ENCODE data around the gene LTN1. TPM values are rescaled to one million over a fixed set of nuclear protein-coding genes. Genes with fewer than 3 reads are reported as not detected.

LTN1 gene
- total RNA-seq, 1 experiment from 2014 or later = 23.9 TPM

DNA sequence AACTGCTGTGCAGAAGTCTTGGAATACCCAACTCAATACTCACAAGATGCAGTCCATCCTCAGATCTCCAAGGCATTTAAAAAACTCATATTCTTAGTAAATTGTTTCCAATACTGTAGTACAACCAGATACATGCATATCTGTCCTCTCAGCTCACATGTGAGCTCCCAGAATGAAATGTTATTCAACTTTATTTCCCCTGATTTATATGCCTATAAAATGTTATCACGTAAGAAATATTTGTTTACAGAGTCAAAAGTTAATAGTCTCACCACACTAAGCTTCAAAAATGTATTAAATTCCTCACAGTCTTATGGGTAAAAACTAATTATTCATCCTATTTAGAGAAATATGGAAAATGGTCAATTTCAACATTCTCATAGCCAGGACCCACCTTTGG is 56.6 kb downstream of the LTN1 start:
- Histone ChIP-seq H3K27me3 (ENCODE audit: insufficient read depth, low read length) (no peaks in the 10 kb centered on the region), H2BK15ac (ENCODE audit: low read depth, low read length) (no peak overlapping the region), H3K18ac (ENCODE audit: insufficient read length, low read depth, low read length) (no peak overlapping the region), H3K56ac (ENCODE audit: insufficient read length, low read depth, low read length) (no peak overlapping the region), H3K9me3 (ENCODE audit: control insufficient read depth, low read depth, low read length) (no peaks in the 10 kb centered on the region), H4K91ac (ENCODE audit: insufficient read length, low read depth, low read length) (no peak overlapping the region), H3K79me1 (ENCODE audit: insufficient read depth, low read depth, low read length, poor library complexity, severe bottlenecking) (no peaks in the 10 kb centered on the region), H3K4ac (ENCODE audit: low read depth, low read length) (no peak overlapping the region), H3K4me1 (ENCODE audit: insufficient read depth, low read length) (no peaks in the 10 kb centered on the region), H2AK5ac (ENCODE audit: insufficient read length, low read length) (no peak overlapping the region), H3K79me2 (ENCODE audit: insufficient read depth, low read length) (no peaks in the 10 kb centered on the region), H3K23me2 (ENCODE audit: insufficient read length, low read depth, low read length, poor library complexity, severe bottlenecking) (no peaks in the 10 kb centered on the region), H3K9ac (ENCODE audit: extremely low read depth, insufficient read length, low read length) (no peak overlapping the region), H3K4me2 (ENCODE audit: insufficient read depth, insufficient read length, low read length) (no peak overlapping the region), H2AFZ (ENCODE audit: low read length) (no peak overlapping the region), H2BK12ac (ENCODE audit: insufficient read length, low read depth, low read length) (no peak overlapping the region), H4K20me1 (ENCODE audit: control insufficient read depth, insufficient read depth, insufficient read length) (no peaks in the 10 kb centered on the region), H2BK20ac (ENCODE audit: low read depth, low read length, poor library complexity, severe bottlenecking) (no peak overlapping the region), H3K23ac (ENCODE audit: insufficient read length, low read depth, low read length) (no peak overlapping the region), H3K14ac (ENCODE audit: insufficient read depth, low read length) (no peak overlapping the region), H4K5ac (ENCODE audit: insufficient read length, low read depth, low read length) (no peak overlapping the region), H2BK120ac (ENCODE audit: low read depth, low read length, poor library complexity, severe bottlenecking) (no peak overlapping the region), H2BK5ac (ENCODE audit: insufficient read length, low read length) (no peak overlapping the region), H3T11ph (ENCODE audit: low read length) (no peak overlapping the region), H4K8ac (replicated peaks; ENCODE audit: insufficient read length, low read depth, low read length) (no peak overlapping the region), H3K27ac (ENCODE audit: insufficient read length, low read depth, low read length) (no peak overlapping the region)
- no CpG with 5 or more reads among the region's 1 CpG for WGBS (ENCODE audit: extremely low coverage, insufficient read length, low lambda C conversion rate)
- Mint-ChIP-seq H3K27me3 (ENCODE audit: low read depth) (no peaks in the 10 kb centered on the region), H3K9me3 (no peaks in the 10 kb centered on the region), H3K4me1 (no peaks in the 10 kb centered on the region), H3K27ac (no peak overlapping the region), H3K36me3 (ENCODE audit: insufficient read depth in 1 of 3, low read depth in 3 of 3) (peaks cover 6 to 25% (median 14%) of the 10 kb centered on the region in 3 experiments; a peak in 6 of 7 replicates), H3K4me3 (no peak overlapping the region)
- DNase-seq = no peak
- TF ChIP-seq, protein P1, sequence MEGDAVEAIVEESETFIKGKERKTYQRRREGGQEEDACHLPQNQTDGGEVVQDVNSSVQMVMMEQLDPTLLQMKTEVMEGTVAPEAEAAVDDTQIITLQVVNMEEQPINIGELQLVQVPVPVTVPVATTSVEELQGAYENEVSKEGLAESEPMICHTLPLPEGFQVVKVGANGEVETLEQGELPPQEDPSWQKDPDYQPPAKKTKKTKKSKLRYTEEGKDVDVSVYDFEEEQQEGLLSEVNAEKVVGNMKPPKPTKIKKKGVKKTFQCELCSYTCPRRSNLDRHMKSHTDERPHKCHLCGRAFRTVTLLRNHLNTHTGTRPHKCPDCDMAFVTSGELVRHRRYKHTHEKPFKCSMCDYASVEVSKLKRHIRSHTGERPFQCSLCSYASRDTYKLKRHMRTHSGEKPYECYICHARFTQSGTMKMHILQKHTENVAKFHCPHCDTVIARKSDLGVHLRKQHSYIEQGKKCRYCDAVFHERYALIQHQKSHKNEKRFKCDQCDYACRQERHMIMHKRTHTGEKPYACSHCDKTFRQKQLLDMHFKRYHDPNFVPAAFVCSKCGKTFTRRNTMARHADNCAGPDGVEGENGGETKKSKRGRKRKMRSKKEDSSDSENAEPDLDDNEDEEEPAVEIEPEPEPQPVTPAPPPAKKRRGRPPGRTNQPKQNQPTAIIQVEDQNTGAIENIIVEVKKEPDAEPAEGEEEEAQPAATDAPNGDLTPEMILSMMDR (conservative IDR thresholded peaks at IDR 0.05) = no peak

Data from H9 (cell line).